Osteoblast (primary cell): ENCODE measurements around the gene IQGAP3. TPM values are rescaled to one million over a fixed set of nuclear protein-coding genes. Genes with fewer than 3 reads are reported as not detected.

Experiments
- DNase-seq: peaks from one replicate; pipeline ENCODE4 v3.0.0; 2011; ENCODE audit warnings: low spot score, mixed read lengths; ENCODE audit not compliant: insufficient read length; ENCODE audit errors: missing footprints
- H2AFZ ChIP-seq: 2 replicates; pipeline ENCODE4 v1.6.0; 2011; ENCODE audit warnings: mild to moderate bottlenecking, low read length
- H3K27ac ChIP-seq: 2 replicates; pipeline ENCODE4 v1.5.1; 2011; ENCODE audit warnings: mild to moderate bottlenecking, low read depth, low read length, moderate library complexity
- H3K27me3 ChIP-seq: 2 replicates; pipeline ENCODE4 v1.6.0; 2012; ENCODE audit warnings: mild to moderate bottlenecking, control low read depth, inconsistent platforms, low read length, moderate library complexity; ENCODE audit not compliant: insufficient read depth
- H3K36me3 ChIP-seq: 2 replicates; pipeline ENCODE4 v1.5.1; 2011; ENCODE audit warnings: mild to moderate bottlenecking, low read length, control low read depth, moderate library complexity; ENCODE audit not compliant: insufficient read depth
- H3K4me1 ChIP-seq: 2 replicates; pipeline ENCODE4 v1.5.1; 2011; ENCODE audit warnings: mild to moderate bottlenecking, low read length, control low read depth, moderate library complexity; ENCODE audit not compliant: insufficient read depth
- H3K4me2 ChIP-seq: 2 replicates; pipeline ENCODE4 v1.6.0; 2011; ENCODE audit warnings: mild to moderate bottlenecking, low read length; ENCODE audit not compliant: insufficient read depth
- H3K4me3 ChIP-seq: fragments of 200-600 bp; sonication (generic); 3 replicates; pipeline ENCODE4 v1.5.1; 2012; ENCODE audit warnings: mild to moderate bottlenecking, low read length, inconsistent platforms; ENCODE audit not compliant: insufficient read depth
- H3K79me2 ChIP-seq: 2 replicates; pipeline ENCODE4 v1.6.0; 2012; ENCODE audit warnings: mild to moderate bottlenecking, low read length, control low read depth, inconsistent platforms; ENCODE audit not compliant: insufficient read depth
- H3K9me3 ChIP-seq: 2 replicates; pipeline ENCODE4 v1.5.1; 2011; ENCODE audit warnings: low read depth, low read length, control low read depth
- H4K20me1 ChIP-seq: 2 replicates; pipeline ENCODE4 v1.6.0; 2012; ENCODE audit warnings: mild to moderate bottlenecking, low read length, control low read depth; ENCODE audit not compliant: insufficient read depth
- small RNA-seq: library from RNA; depleted of rRNA; stranded (forward); fragments of <200 nt; gene quantifications from one replicate; pipeline ENCODE3, GENCODE V24; 2012
- total RNA-seq: library from RNA; depleted of rRNA; stranded (reverse); fragments of >200 nt; gene quantifications from 2 replicates; pipeline ENCODE4 v1.2.3, GENCODE V29; 2012
- TF ChIP-seq, protein P1 (sequence below): IDR thresholded peaks from 2 replicates; pipeline ENCODE4 v1.5.1; 2011; ENCODE audit warnings: mild to moderate bottlenecking, low read depth, low read length, moderate library complexity; ENCODE audit errors: extremely low read depth

The IQGAP3 gene
- total RNA-seq, 1 donor, result 2.9 TPM

DNA sequence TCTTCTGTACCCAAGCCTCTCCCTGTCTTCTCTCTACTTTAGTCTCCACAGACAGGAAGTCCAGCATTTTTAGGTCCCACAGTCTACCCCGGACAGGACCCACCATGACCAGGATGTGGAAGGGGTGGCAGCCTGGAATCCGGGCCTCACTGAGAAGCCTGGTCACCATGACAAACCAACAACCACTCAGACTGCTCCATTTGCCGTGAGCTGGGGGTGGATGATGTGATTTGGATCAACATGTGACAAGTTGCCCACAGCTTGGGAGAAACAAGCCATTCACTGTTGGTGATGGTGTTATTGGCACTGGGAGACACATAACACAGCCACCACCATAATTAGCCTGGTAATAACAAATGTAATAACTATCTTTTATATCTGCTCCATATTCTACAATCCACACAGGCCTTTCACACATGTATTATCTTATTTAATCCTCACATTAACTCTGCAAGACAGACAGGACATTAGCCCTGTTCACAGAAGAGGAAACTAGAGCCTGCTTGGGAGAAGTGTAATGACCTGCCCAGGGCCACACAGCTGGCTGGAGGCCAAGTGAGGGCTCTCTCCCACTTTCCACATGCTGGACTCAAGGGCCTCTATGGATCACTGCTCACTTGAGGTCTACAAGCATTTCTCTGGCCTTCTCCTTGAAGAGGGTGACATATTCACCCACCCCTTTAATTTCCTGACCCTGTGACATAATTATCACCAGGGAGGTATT, 94.7 kb downstream of the IQGAP3 start:
- peak overlapping the region; percentile 88 for H3K27ac ChIP-seq
- H4K20me1 ChIP-seq, result peaks cover 57% of the 10 kb centered on the region
- no peak overlapping the region for H2AFZ ChIP-seq
- DNase-seq, result peak; percentile 80
- H3K79me2 ChIP-seq, result peaks cover 74% of the 10 kb centered on the region
- TF ChIP-seq, protein P1, sequence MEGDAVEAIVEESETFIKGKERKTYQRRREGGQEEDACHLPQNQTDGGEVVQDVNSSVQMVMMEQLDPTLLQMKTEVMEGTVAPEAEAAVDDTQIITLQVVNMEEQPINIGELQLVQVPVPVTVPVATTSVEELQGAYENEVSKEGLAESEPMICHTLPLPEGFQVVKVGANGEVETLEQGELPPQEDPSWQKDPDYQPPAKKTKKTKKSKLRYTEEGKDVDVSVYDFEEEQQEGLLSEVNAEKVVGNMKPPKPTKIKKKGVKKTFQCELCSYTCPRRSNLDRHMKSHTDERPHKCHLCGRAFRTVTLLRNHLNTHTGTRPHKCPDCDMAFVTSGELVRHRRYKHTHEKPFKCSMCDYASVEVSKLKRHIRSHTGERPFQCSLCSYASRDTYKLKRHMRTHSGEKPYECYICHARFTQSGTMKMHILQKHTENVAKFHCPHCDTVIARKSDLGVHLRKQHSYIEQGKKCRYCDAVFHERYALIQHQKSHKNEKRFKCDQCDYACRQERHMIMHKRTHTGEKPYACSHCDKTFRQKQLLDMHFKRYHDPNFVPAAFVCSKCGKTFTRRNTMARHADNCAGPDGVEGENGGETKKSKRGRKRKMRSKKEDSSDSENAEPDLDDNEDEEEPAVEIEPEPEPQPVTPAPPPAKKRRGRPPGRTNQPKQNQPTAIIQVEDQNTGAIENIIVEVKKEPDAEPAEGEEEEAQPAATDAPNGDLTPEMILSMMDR, result no peak
- H3K27me3 ChIP-seq, result no peaks in the 10 kb centered on the region
- H3K4me3 ChIP-seq, result no peak overlapping the region
- no peaks in the 10 kb centered on the region for H3K9me3 ChIP-seq
- H3K4me1 ChIP-seq, result peaks cover 18% of the 10 kb centered on the region
- H3K4me2 ChIP-seq, result no peak overlapping the region
- H3K36me3 ChIP-seq, result peaks cover 93% of the 10 kb centered on the region

DNA sequence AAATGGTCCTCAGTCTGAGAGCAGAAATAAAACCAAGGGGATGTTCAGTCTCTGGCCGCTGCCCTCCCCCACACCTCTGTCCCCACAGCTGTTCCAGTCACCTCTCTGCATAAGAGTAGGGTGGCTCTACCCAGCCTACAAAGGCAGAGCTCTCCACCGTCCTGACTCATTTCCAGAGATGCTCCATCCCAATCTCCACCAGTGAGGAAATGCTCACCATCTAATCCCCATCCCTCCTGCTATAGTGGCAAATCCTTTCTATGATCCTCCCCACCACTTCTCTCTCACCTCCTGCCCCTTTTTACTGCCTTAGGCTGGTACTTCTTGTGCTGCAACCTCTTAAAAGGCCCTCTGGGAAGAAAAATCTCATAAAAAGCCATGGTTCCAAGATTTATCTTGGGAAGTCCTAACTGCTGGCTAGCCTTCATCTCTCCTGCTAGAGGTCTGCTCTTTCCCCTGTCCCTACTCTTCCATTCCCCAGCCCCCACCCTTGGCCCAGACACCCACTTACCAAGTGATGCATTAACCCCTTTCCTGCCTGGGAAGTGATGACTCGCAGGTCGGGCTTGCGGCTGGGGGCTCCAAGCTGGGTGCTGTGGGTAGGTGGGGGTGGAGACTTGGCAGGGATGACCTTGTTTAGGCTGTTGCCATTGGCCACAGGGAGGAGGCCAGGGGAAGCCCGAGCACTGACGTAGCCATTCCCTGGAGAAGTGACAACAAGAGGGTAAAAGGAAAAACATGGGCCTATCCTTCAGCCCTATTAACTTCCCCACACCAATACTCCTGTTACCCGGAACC, 95.7 kb downstream of the IQGAP3 start:
- H3K36me3 ChIP-seq, result peaks cover 92% of the 10 kb centered on the region
- TF ChIP-seq, protein P1, result no peak

DNA sequence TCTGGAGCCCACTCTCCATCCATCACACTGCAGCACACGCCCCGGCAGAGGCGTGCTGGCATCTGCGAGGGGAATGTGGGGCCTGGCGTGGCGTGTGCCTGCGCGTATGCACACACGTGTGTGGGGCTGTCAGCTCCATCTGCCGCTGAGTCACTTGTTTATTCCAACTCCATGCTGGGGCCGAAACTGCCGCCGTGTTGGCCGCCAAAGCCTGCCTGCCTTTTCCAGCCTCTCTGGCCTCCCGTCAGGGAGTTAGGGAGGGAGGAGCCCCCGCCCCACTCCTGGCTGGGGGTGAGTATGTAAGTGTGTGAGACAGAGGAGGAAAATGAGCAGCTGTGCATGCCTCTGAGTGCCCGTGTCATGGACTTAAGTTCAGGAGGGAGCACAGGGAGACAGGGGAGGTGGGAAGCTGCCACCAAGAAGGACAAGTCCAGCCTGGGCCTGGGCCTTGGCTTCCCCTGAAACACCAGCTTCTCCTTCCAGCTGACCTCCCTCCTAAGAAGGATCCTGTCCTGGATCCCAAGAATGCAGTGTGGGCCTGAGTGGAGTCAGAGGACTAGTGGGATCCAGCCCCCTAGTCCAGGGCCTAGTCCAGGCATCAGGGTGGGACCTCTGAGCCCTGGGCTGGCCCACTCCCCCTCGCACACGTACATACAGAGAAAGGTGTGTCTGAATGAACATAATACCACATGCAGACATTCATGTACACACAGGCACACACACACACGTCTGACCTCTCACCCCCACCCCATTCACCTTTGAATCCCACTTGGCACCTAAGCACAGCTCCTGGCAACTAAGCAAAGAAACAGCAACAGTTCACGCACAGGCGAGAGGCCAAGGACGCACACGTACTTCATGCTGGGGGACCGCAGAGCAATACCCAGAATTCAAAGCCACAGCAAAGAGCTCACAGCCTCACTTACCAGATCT, 96.5 kb downstream of the IQGAP3 start:
- DNase-seq, result peak; percentile 73
- Histone ChIP-seq H2AFZ (no peak overlapping the region), H4K20me1 (peaks cover 51% of the 10 kb centered on the region), H3K27me3 (no peaks in the 10 kb centered on the region), H3K36me3 (peaks cover 91% of the 10 kb centered on the region), H3K4me3 (no peak overlapping the region), H3K27ac (peak overlapping the region; percentile 88), H3K4me1 (peaks cover 21% of the 10 kb centered on the region), H3K9me3 (no peaks in the 10 kb centered on the region), H3K79me2 (peaks cover 65% of the 10 kb centered on the region), H3K4me2 (no peak overlapping the region)
- TF ChIP-seq, protein P1, result no peak

More for the DNA sequence above, 95.7 kb downstream of the IQGAP3 start:
- Histone ChIP-seq H3K9me3 (no peaks in the 10 kb centered on the region), H2AFZ (no peak overlapping the region), H3K4me2 (no peak overlapping the region), H3K4me1 (peaks cover 20% of the 10 kb centered on the region), H3K27me3 (no peaks in the 10 kb centered on the region), H3K27ac (peak overlapping the region; percentile 88), H3K79me2 (peaks cover 68% of the 10 kb centered on the region), H4K20me1 (peaks cover 54% of the 10 kb centered on the region), H3K4me3 (no peak overlapping the region)
- peak; percentile 90 for DNase-seq

Small RNA genes lying within 50 kb of the gene (small RNA-seq; reads per million reads assigned to genes)
- not detected for gene RF00019

Other genes starting within 250 kb of the IQGAP3 start
- 258 and 276 TPM in 2 replicates for gene CCT3, start 234.3 kb downstream of the IQGAP3 start, total RNA-seq
- 0.36 TPM in 1 of 2 replicates, not detected in the other for gene TSACC, start 234.0 kb downstream of the IQGAP3 start, total RNA-seq
- not detected in 2 replicates for gene RHBG, start 203.4 kb downstream of the IQGAP3 start, total RNA-seq
- gene MEF2D, start 71.8 kb downstream of the IQGAP3 start, total RNA-seq, result 12.4 and 14.1 TPM in 2 replicates
- not detected in 2 replicates for gene TTC24, start 7.2 kb upstream of the IQGAP3 start, total RNA-seq
- gene NAXE, start 19.2 kb upstream of the IQGAP3 start, total RNA-seq, result 54.8 and 63.7 TPM in 2 replicates
- 8.0 and 11.2 TPM in 2 replicates for gene GPATCH4, start 28.9 kb upstream of the IQGAP3 start, total RNA-seq
- gene HAPLN2, start 46.9 kb upstream of the IQGAP3 start, total RNA-seq, result not detected in 2 replicates
- gene BCAN, start 69.6 kb upstream of the IQGAP3 start, total RNA-seq, result not detected in 2 replicates
- 0.36 and 1.5 TPM in 2 replicates for gene NES, start 104.8 kb upstream of the IQGAP3 start, total RNA-seq
- gene CRABP2, start 133.0 kb upstream of the IQGAP3 start, total RNA-seq, result 9.1 and 16.6 TPM in 2 replicates
- 8.3 and 12.7 TPM in 2 replicates for gene METTL25B, start 155.9 kb upstream of the IQGAP3 start, total RNA-seq
- 16.8 and 21.0 TPM in 2 replicates for gene ISG20L2, start 156.2 kb upstream of the IQGAP3 start, total RNA-seq
- gene MRPL24, start 168.5 kb upstream of the IQGAP3 start, total RNA-seq, result 16.2 and 17.7 TPM in 2 replicates
- gene HDGF, start 179.1 kb upstream of the IQGAP3 start, total RNA-seq, result 167 and 177 TPM in 2 replicates
- 18.0 and 22.8 TPM in 2 replicates for gene PRCC, start 195.0 kb upstream of the IQGAP3 start, total RNA-seq
- 0.29 and 0.36 TPM in 2 replicates for gene SH2D2A, start 244.3 kb upstream of the IQGAP3 start, total RNA-seq